Esophagus muscularis mucosa (tissue), 4 donors: Measurements from ENCODE around the gene GATAD2B.

ENCODE experiments used
- CTCF ChIP-seq, 3 experiments: fragments of 200-600 bp in 2 of 3; fragments of 450-650 bp in 1 of 3; sonication (generic) in 2 of 3; IDR thresholded peaks; one replicate each; pipeline ENCODE4 v1.5.1; 2017 to 2019; ENCODE audit warnings: antibody characterized with exemption in 3 of 3, mild to moderate bottlenecking in 2 of 3, moderate library complexity in 1 of 3
- EP300 ChIP-seq: sonication (generic); formaldehyde crosslinking; IDR thresholded peaks from one replicate; pipeline ENCODE4 v1.6.1; 2017; ENCODE audit warnings: antibody characterized with exemption
- POLR2A ChIP-seq: fragments of 450-650 bp; IDR thresholded peaks from one replicate; pipeline ENCODE4 v1.6.1; 2017; ENCODE audit warnings: antibody characterized with exemption, moderate library complexity, mild to moderate bottlenecking, low read depth

- no peak for TF ChIP-seq CTCF (IDR thresholded peaks at IDR 0.05)
- TF ChIP-seq POLR2A, result no peak
- no peak for TF ChIP-seq EP300
These were observed 118.7 kb downstream of the GATAD2B start for GRCh38 chr1:153804112-153804511.
